Psoas muscle (tissue), 8 donors: ENCODE measurements around the gene BCAS3. TPM values are rescaled to one million over a fixed set of nuclear protein-coding genes. Genes with fewer than 3 reads are reported as not detected.

Experiments used
- ATAC-seq, 4 donors: fragments of 200-7000 bp; cut with Tn5 transposase; one replicate each; pipeline ENCODE4 v1.9.1; 2020; ENCODE audit warnings: moderate library complexity in 3 of 4, mild to moderate bottlenecking in 2 of 4
- DNase-seq, 2 donors: peaks; one replicate each; pipeline ENCODE4 v3.0.0-alpha.2; 2020
- H3K27ac ChIP-seq: fragments of 200-600 bp; one replicate; pipeline ENCODE4 v1.8.0; 2022
- H3K27me3 ChIP-seq, 3 donors: fragments of 200-600 bp in 1 of 3; one replicate each; pipeline versions ENCODE4 v1.6.1 to v1.8.0; 2013 to 2022; ENCODE audit warnings: low read length in 2 of 3, mild to moderate bottlenecking in 2 of 3, moderate library complexity in 1 of 3; ENCODE audit not compliant: insufficient read depth in 3 of 3
- H3K36me3 ChIP-seq, 2 donors: fragments of 200-600 bp in 1 of 2; one replicate each; pipeline versions ENCODE4 v1.6.1 to v1.8.0; 2013 to 2022; ENCODE audit warnings: low read depth in 1 of 2, mild to moderate bottlenecking in 1 of 2, moderate library complexity in 1 of 2; ENCODE audit not compliant: insufficient read depth in 1 of 2
- H3K4me1 ChIP-seq: fragments of 200-600 bp; one replicate; pipeline ENCODE4 v1.8.0; 2022
- H3K4me3 ChIP-seq: fragments of 200-600 bp; one replicate; pipeline ENCODE4 v1.8.0; 2022; ENCODE audit warnings: mild to moderate bottlenecking
- H3K9me3 ChIP-seq: fragments of 200-600 bp; one replicate; pipeline ENCODE4 v1.8.0; 2022
- CTCF ChIP-seq: fragments of 200-600 bp; IDR thresholded peaks from one replicate; pipeline ENCODE4 v1.8.0; 2022; ENCODE audit warnings: antibody characterized with exemption
- WGBS, 3 donors: extraction: QIAGEN DNeasy Blood & Tissue Kit; methylation state at CpG; one replicate each; pipeline versions ENCODE4 v1.1.6 to v1.1.7; 2013; 5-methylcytosine and 5-hydroxymethylcytosine counted together
- intact Hi-C, 2 donors: fragments of 100-400 bp; cut with DNase I; formaldehyde crosslinking; loops; one replicate each; pipeline versions ENCODE4 v1.11.0 to v1.14.2; 2022
- polyA plus RNA-seq, 3 donors: library from polyadenylated mRNA; stranded (reverse); fragments of 200-250 nt; gene quantifications; one replicate each; pipeline ENCODE4 v1.2.3, GENCODE V29; 2013
- total RNA-seq, 4 donors: library from RNA; stranded (reverse); fragmentation: NEBNext Ultra II Directional in 2 of 4; extraction: Animal tissue kit (Norgen Biotek cat#: 25700) in 2 of 4; gene quantifications; one replicate each; pipeline versions ENCODE4 v1.2.1 to v1.2.4, GENCODE V29; 2021 to 2023
- donor health status: healthy with polysubstance abuse.
- donor health status: DM: no; HTN: no; CAD: no; lungs with moderate emphysema.
- donor health status: Bipolar disorder and iron deficiency.
- donor health status: healthy.
- donor health status: DM: yes; HTN: yes; CAD: no.
- donor health status: DM: no; HTN: no; CAD: no.
- donor health status: DM: no; HTN: no; CAD: no.
- donor health status: DM: yes; HTN: yes; CAD: no.

BCAS3 gene
- total and polyA plus RNA-seq, 7 donors: 2.4 to 28.8 (median 15.0) TPM

DNA sequence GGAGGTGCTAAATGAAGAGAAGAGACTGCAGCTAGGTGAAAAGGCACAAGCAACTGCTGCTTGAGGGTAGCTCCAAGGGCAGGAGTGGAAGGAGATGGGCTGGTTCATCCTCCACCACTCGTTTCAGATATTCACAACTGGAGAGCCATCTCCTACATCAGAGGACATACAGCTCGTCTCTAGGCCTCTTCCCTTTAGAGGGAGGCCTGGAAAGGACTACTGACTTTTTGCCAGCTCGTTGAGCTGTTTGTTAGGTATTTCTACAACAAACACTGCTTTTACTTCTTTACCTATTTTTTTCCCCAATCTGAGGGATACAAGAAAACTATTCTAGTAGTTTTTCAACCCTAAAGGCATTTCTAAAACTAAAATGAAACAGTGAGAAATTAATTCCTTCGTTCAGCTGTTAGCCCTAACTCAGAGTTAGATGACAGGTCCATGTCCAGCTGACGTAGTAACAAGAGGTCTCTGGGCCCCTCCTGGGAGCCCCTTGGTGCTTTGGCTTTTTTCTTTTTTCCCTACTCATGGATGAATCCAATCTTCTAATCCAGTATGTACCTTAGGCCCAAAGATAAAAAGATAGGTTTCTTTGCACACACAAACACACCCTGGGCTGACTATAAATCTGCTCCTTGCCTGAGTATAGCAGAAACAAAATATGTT lies 674.2 kb downstream of the BCAS3 start:
- H3K4me3 ChIP-seq: no peak overlapping the region
- no peak overlapping the region for H3K27ac ChIP-seq
- no peak for DNase-seq
- H3K36me3 ChIP-seq: no peaks in the 10 kb centered on the region
- no peak for ATAC-seq
- H3K27me3 ChIP-seq: no peaks in the 10 kb centered on the region
- H3K9me3 ChIP-seq: no peaks in the 10 kb centered on the region
- WGBS, 3 donors: 71 to 75% (median 74%) methylated on average over 5 of the region's 5 CpGs
- intact Hi-C loops: no loop called here
- no peaks in the 10 kb centered on the region for H3K4me1 ChIP-seq
- TF ChIP-seq CTCF: no peak

GRCh38 chr17:61352408-61352770 lies 674.7 kb downstream of the BCAS3 start:
- no peak for DNase-seq
- no peak for ATAC-seq
- TF ChIP-seq CTCF: no peak
- intact Hi-C loops: no loop called here
- no peaks in the 10 kb centered on the region for H3K36me3 ChIP-seq
- WGBS, 3 donors: 54 to 65% (median 59%) methylated on average over 7 of the region's 7 CpGs
- no peak overlapping the region for H3K4me3 ChIP-seq
- no peaks in the 10 kb centered on the region for H3K27me3 ChIP-seq
- H3K27ac ChIP-seq: no peak overlapping the region
- no peaks in the 10 kb centered on the region for H3K9me3 ChIP-seq
- no peaks in the 10 kb centered on the region for H3K4me1 ChIP-seq

GRCh38 chr17:61352781-61353491 lies 675.3 kb downstream of the BCAS3 start:
- H3K27ac ChIP-seq: no peak overlapping the region
- WGBS, 3 donors: 80 to 83% (median 80%) methylated on average over 12 of the region's 12 CpGs
- no peaks in the 10 kb centered on the region for H3K9me3 ChIP-seq
- no peaks in the 10 kb centered on the region for H3K27me3 ChIP-seq
- no peaks in the 10 kb centered on the region for H3K4me1 ChIP-seq
- H3K4me3 ChIP-seq: no peak overlapping the region
- ATAC-seq: no peak
- no peak for DNase-seq
- TF ChIP-seq CTCF: no peak
- H3K36me3 ChIP-seq: no peaks in the 10 kb centered on the region
- intact Hi-C loops: no loop called here

DNA sequence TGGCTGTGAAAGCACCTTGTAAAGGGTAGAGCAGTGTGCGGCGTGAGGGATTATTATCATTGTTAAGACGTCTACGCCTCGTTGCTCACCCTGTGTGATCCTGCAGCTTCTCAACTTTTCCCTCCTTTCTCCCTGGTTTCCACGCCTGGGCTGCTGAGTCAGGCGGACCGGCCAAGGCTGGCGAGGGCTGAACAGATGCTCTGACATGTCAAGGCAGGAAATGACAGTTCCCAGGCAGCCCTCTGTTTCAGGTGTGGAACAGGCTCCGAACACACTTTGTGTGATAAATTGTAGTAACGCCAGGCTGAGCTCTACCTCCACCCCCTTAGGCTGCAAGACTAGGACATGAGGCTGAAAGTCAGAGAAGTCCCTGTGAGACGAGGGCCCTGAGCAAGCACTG lies 676.0 kb downstream of the BCAS3 start:
- no peak for TF ChIP-seq CTCF
- no peak overlapping the region for H3K4me3 ChIP-seq
- no peaks in the 10 kb centered on the region for H3K36me3 ChIP-seq
- WGBS, 3 donors: 82 to 89% (median 84%) methylated on average over 12 of the region's 12 CpGs
- H3K4me1 ChIP-seq: no peaks in the 10 kb centered on the region
- H3K27ac ChIP-seq: no peak overlapping the region
- intact Hi-C loops: no loop called here
- DNase-seq: no peak
- H3K9me3 ChIP-seq: no peaks in the 10 kb centered on the region
- ATAC-seq: no peak
- H3K27me3 ChIP-seq: no peaks in the 10 kb centered on the region
